Breast epithelium (tissue), 3 donors: ENCODE results near the gene CHST9.

Source experiments
- POLR2AphosphoS5 ChIP-seq, 3 donors: sonication (generic); formaldehyde crosslinking; IDR thresholded peaks; one replicate each; pipeline ENCODE4 v1.6.1; 2017; ENCODE audit warnings: antibody characterized with exemption in 3 of 3
- TF ChIP-seq, protein P1 (sequence below), 3 donors: fragments of 450-650 bp; IDR thresholded peaks; one replicate each; pipeline ENCODE4 v1.5.1; 2016 to 2017; ENCODE audit warnings: antibody characterized with exemption in 3 of 3, mild to moderate bottlenecking in 3 of 3, moderate library complexity in 3 of 3

DNA sequence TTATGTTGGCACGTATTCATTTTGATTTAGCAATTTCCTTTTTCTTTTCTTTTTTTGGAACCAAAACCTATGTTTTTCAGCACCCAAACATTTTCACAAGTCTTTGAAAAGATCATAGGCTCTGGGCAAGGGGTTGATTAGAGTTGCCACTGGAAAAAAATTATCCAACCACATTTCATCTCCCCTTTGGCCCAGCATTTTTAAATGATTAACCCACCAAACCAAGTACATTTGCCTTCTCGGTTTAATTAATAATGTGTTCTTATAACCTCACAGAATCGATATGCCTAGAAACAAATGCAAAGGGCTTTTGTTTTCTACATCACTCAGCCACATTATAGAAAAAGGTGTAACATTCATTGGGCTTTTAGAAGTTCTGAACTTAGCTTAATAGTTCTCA is 66.1 kb downstream of the CHST9 start:
- TF ChIP-seq, protein P1, sequence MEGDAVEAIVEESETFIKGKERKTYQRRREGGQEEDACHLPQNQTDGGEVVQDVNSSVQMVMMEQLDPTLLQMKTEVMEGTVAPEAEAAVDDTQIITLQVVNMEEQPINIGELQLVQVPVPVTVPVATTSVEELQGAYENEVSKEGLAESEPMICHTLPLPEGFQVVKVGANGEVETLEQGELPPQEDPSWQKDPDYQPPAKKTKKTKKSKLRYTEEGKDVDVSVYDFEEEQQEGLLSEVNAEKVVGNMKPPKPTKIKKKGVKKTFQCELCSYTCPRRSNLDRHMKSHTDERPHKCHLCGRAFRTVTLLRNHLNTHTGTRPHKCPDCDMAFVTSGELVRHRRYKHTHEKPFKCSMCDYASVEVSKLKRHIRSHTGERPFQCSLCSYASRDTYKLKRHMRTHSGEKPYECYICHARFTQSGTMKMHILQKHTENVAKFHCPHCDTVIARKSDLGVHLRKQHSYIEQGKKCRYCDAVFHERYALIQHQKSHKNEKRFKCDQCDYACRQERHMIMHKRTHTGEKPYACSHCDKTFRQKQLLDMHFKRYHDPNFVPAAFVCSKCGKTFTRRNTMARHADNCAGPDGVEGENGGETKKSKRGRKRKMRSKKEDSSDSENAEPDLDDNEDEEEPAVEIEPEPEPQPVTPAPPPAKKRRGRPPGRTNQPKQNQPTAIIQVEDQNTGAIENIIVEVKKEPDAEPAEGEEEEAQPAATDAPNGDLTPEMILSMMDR (IDR thresholded peaks at IDR 0.05): no peak
- no peak for TF ChIP-seq POLR2AphosphoS5 (IDR thresholded peaks at IDR 0.05)
